Measurements from ENCODE around the gene TNS1. TPM values are rescaled to one million over a fixed set of nuclear protein-coding genes. Genes with fewer than 3 reads are reported as not detected.

The TNS1 gene
- total RNA-seq, 1 experiment from 2014 or later: 4.5 TPM

DNA sequence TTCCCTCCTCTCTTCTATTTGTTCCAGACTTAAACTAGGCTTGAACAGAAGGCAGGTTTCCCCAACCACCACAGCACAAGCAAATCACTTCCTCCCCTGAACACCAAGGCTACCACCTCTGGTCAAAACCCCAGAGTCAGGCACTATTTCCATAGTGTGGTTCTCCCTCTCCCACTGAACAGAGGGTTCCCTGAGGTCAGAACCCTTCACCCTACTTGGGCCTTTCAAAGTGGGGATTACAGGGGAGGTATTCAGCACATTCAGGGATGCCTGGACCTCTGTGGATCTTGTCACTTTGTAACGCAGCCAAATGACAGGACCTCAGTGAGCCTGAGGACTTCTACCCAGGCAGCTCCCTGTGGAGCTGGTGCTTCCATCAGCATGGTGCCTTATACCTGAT, 88.7 kb downstream of the TNS1 start (continued):
- TF ChIP-seq ATF3 (CRISPR knock-in tag; conservative IDR thresholded peaks at IDR 0.05) (no peak), ZNF281 (CRISPR knock-in tag; IDR thresholded peaks at IDR 0.05) (no peak), MYBL2 (CRISPR knock-in tag; IDR thresholded peaks at IDR 0.05) (no peak), ZNF416 (CRISPR knock-in tag; IDR thresholded peaks at IDR 0.05) (no peak), ZNF396 (CRISPR knock-in tag; IDR thresholded peaks at IDR 0.05; ENCODE audit: borderline replicate concordance) (no peak), TP53 (CRISPR knock-in tag; IDR thresholded peaks at IDR 0.05) (no peak), OVOL2 (CRISPR knock-in tag; IDR thresholded peaks at IDR 0.05; ENCODE audit: borderline replicate concordance) (no peak)
- TF ChIP-seq, protein P1, sequence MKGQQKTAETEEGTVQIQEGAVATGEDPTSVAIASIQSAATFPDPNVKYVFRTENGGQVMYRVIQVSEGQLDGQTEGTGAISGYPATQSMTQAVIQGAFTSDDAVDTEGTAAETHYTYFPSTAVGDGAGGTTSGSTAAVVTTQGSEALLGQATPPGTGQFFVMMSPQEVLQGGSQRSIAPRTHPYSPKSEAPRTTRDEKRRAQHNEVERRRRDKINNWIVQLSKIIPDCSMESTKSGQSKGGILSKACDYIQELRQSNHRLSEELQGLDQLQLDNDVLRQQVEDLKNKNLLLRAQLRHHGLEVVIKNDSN (CRISPR knock-in tag; IDR thresholded peaks at IDR 0.05): no peak
- TF ChIP-seq, protein P2, sequence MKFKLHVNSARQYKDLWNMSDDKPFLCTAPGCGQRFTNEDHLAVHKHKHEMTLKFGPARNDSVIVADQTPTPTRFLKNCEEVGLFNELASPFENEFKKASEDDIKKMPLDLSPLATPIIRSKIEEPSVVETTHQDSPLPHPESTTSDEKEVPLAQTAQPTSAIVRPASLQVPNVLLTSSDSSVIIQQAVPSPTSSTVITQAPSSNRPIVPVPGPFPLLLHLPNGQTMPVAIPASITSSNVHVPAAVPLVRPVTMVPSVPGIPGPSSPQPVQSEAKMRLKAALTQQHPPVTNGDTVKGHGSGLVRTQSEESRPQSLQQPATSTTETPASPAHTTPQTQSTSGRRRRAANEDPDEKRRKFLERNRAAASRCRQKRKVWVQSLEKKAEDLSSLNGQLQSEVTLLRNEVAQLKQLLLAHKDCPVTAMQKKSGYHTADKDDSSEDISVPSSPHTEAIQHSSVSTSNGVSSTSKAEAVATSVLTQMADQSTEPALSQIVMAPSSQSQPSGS (CRISPR knock-in tag; IDR thresholded peaks at IDR 0.05; ENCODE audit: borderline replicate concordance, low read depth): no peak
- TF ChIP-seq, protein P3, sequence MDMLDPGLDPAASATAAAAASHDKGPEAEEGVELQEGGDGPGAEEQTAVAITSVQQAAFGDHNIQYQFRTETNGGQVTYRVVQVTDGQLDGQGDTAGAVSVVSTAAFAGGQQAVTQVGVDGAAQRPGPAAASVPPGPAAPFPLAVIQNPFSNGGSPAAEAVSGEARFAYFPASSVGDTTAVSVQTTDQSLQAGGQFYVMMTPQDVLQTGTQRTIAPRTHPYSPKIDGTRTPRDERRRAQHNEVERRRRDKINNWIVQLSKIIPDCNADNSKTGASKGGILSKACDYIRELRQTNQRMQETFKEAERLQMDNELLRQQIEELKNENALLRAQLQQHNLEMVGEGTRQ (CRISPR knock-in tag; IDR thresholded peaks at IDR 0.05): no peak
- TF ChIP-seq, protein P4, sequence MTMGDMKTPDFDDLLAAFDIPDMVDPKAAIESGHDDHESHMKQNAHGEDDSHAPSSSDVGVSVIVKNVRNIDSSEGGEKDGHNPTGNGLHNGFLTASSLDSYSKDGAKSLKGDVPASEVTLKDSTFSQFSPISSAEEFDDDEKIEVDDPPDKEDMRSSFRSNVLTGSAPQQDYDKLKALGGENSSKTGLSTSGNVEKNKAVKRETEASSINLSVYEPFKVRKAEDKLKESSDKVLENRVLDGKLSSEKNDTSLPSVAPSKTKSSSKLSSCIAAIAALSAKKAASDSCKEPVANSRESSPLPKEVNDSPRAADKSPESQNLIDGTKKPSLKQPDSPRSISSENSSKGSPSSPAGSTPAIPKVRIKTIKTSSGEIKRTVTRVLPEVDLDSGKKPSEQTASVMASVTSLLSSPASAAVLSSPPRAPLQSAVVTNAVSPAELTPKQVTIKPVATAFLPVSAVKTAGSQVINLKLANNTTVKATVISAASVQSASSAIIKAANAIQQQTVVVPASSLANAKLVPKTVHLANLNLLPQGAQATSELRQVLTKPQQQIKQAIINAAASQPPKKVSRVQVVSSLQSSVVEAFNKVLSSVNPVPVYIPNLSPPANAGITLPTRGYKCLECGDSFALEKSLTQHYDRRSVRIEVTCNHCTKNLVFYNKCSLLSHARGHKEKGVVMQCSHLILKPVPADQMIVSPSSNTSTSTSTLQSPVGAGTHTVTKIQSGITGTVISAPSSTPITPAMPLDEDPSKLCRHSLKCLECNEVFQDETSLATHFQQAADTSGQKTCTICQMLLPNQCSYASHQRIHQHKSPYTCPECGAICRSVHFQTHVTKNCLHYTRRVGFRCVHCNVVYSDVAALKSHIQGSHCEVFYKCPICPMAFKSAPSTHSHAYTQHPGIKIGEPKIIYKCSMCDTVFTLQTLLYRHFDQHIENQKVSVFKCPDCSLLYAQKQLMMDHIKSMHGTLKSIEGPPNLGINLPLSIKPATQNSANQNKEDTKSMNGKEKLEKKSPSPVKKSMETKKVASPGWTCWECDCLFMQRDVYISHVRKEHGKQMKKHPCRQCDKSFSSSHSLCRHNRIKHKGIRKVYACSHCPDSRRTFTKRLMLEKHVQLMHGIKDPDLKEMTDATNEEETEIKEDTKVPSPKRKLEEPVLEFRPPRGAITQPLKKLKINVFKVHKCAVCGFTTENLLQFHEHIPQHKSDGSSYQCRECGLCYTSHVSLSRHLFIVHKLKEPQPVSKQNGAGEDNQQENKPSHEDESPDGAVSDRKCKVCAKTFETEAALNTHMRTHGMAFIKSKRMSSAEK (CRISPR knock-in tag; IDR thresholded peaks at IDR 0.05; ENCODE audit: borderline replicate concordance): no peak

GRCh38 chr2:217913436-217913835, 89.4 kb downstream of the TNS1 start:
- Mint-ChIP-seq H3K27ac (no peak overlapping the region), H3K9me3 (no peaks in the 10 kb centered on the region), H3K4me3 (no peak overlapping the region), H3K36me3 (no peaks in the 10 kb centered on the region), H3K4me1 (peaks cover 35% of the 10 kb centered on the region), H3K27me3 (ENCODE audit: low read depth) (peaks cover 5% of the 10 kb centered on the region)
- DNase-seq (ENCODE audit: low spot score) (no peak), ATAC-seq (no peak)
- ChIA-PET POLR2A (no interaction called here), CTCF (interaction anchor here (0.6 to 1.1 kb wide), 2 partner anchors 14 to 82 kb away, joined by 3 read pairs; no protein-coding TSS in a partner anchor)
- TF ChIP-seq, protein P5, sequence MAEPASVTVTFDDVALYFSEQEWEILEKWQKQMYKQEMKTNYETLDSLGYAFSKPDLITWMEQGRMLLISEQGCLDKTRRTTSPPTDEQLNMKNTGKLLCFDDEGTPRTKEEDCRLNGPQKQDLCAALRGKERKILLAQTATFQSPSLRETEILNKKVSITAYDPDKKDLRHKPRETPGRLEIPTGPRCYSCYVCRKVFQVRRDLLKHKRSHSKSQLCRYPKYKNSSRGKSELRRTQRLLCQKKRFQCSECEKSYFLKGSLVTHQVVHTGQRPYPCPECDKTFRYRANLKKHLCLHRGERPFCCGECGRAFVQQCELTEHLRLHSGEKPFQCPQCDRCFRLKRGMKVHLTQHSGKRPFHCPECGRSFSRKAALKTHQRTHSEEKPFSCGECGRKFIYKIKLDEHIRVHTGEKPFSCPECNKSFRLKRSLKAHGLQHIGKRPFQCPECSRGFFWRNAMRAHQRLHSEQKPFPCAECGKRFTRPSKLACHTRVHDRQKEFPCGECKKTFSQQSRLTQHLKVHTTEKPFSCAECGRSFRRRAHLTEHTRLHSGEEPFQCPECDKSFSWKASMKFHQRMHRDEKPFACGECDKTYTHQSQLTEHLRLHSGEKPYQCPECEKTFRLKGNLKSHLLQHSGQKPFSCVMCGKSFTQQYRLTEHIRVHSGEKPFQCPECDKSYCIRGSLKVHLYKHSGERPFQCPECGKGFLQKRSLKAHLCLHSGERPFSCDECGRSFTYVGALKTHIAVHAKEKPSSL (CRISPR knock-in tag; conservative IDR thresholded peaks at IDR 0.05): no peak
- TF ChIP-seq RELA (CRISPR knock-in tag; IDR thresholded peaks at IDR 0.05; ENCODE audit: borderline replicate concordance) (no peak), ZBTB43 (CRISPR knock-in tag; IDR thresholded peaks at IDR 0.05) (no peak), TEAD4 (CRISPR knock-in tag; IDR thresholded peaks at IDR 0.05) (no peak)
- TF ChIP-seq, protein P6, sequence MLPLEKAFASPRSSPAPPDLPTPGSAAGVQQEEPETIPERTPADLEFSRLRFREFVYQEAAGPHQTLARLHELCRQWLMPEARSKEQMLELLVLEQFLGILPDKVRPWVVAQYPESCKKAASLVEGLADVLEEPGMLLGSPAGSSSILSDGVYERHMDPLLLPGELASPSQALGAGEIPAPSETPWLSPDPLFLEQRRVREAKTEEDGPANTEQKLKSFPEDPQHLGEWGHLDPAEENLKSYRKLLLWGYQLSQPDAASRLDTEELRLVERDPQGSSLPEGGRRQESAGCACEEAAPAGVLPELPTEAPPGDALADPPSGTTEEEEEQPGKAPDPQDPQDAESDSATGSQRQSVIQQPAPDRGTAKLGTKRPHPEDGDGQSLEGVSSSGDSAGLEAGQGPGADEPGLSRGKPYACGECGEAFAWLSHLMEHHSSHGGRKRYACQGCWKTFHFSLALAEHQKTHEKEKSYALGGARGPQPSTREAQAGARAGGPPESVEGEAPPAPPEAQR (CRISPR knock-in tag; IDR thresholded peaks at IDR 0.05): no peak
- TF ChIP-seq, protein P7, sequence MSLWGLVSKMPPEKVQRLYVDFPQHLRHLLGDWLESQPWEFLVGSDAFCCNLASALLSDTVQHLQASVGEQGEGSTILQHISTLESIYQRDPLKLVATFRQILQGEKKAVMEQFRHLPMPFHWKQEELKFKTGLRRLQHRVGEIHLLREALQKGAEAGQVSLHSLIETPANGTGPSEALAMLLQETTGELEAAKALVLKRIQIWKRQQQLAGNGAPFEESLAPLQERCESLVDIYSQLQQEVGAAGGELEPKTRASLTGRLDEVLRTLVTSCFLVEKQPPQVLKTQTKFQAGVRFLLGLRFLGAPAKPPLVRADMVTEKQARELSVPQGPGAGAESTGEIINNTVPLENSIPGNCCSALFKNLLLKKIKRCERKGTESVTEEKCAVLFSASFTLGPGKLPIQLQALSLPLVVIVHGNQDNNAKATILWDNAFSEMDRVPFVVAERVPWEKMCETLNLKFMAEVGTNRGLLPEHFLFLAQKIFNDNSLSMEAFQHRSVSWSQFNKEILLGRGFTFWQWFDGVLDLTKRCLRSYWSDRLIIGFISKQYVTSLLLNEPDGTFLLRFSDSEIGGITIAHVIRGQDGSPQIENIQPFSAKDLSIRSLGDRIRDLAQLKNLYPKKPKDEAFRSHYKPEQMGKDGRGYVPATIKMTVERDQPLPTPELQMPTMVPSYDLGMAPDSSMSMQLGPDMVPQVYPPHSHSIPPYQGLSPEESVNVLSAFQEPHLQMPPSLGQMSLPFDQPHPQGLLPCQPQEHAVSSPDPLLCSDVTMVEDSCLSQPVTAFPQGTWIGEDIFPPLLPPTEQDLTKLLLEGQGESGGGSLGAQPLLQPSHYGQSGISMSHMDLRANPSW (CRISPR knock-in tag; conservative IDR thresholded peaks at IDR 0.05; ENCODE audit: low read depth): no peak

All from WTC11 (cell line).